HG03196 (cell line): Measurements from ENCODE around the gene HRAS.

ENCODE experiments used
- ATAC-seq: cut with Tn5 transposase; IDR thresholded peaks from one replicate; pipeline ENCODE4 v1.9.1; 2021; ENCODE audit not compliant: unreplicated experiment

The HRAS gene

GRCh38 chr11:567629-568292 lies 32.4 kb upstream of the HRAS start:
- peak; percentile 1 for ATAC-seq

- ATAC-seq = no peak
Measured at GRCh38 chr11:567011-567628, 31.7 kb upstream of the HRAS start.

- ATAC-seq = no peak
Measured at GRCh38 chr11:565921-566509, 30.6 kb upstream of the HRAS start.

GRCh38 chr11:563812-564578 lies 28.6 kb upstream of the HRAS start:
- no peak for ATAC-seq

GRCh38 chr11:563066-563811 lies 27.9 kb upstream of the HRAS start:
- ATAC-seq = no peak

- ATAC-seq = no peak
Measured at GRCh38 chr11:562046-562645, 26.8 kb upstream of the HRAS start.

GRCh38 chr11:561148-562003 lies 26.0 kb upstream of the HRAS start:
- ATAC-seq = peak; percentile 8

- ATAC-seq = peak; percentile 58
Measured at GRCh38 chr11:560305-561147, 25.1 kb upstream of the HRAS start, which contains the start of the genes LMNTD2 and RASSF7. TSS of gene LMNTD2 (minus strand) at chr11:560738. CDS start at chr11:560716, 22 bp downstream. TSS of gene RASSF7 (plus strand) at chr11:560970. CDS start at chr11:561769, 799 bp downstream.

- no peak for ATAC-seq
Measured at GRCh38 chr11:559712-560304, 24.4 kb upstream of the HRAS start.

GRCh38 chr11:559020-559620 lies 23.7 kb upstream of the HRAS start:
- no peak for ATAC-seq

GRCh38 chr11:558503-558902 lies 23.1 kb upstream of the HRAS start:
- no peak for ATAC-seq

- no peak for ATAC-seq
Measured at GRCh38 chr11:557328-558132, 22.2 kb upstream of the HRAS start.

GRCh38 chr11:556662-557256 lies 21.4 kb upstream of the HRAS start:
- no peak for ATAC-seq

- no peak for ATAC-seq
Measured at GRCh38 chr11:555780-556661, 20.6 kb upstream of the HRAS start.

- ATAC-seq = no peak
Measured at GRCh38 chr11:555227-555779, 19.9 kb upstream of the HRAS start.
